ENCODE measurements around the gene NT5M.

- TF ChIP-seq CTCF (IDR thresholded peaks at IDR 0.05) = no peak
- TF ChIP-seq POLR2A (IDR thresholded peaks at IDR 0.05) = no peak
These were observed 8.0 kb upstream of the NT5M start for GRCh38 chr17:17295141-17295540.

Data from heart left ventricle (tissue), 13 donors.